DMS114 treated with DMSO at 0.1 percent for 48 hours (cell line): ENCODE results near the gene MYADM.
"Not testable (repeated sequence)": the region's sequence is repeated elsewhere in the genome, so short reads cannot be mapped to it uniquely, and the experiment has no call there.

ENCODE experiments used
- DNase-seq: peaks from one replicate; lab custom pipeline; 2025; ENCODE audit not compliant: unreplicated experiment; lab: John Stamatoyannopoulos, UW

The MYADM gene

DNA sequence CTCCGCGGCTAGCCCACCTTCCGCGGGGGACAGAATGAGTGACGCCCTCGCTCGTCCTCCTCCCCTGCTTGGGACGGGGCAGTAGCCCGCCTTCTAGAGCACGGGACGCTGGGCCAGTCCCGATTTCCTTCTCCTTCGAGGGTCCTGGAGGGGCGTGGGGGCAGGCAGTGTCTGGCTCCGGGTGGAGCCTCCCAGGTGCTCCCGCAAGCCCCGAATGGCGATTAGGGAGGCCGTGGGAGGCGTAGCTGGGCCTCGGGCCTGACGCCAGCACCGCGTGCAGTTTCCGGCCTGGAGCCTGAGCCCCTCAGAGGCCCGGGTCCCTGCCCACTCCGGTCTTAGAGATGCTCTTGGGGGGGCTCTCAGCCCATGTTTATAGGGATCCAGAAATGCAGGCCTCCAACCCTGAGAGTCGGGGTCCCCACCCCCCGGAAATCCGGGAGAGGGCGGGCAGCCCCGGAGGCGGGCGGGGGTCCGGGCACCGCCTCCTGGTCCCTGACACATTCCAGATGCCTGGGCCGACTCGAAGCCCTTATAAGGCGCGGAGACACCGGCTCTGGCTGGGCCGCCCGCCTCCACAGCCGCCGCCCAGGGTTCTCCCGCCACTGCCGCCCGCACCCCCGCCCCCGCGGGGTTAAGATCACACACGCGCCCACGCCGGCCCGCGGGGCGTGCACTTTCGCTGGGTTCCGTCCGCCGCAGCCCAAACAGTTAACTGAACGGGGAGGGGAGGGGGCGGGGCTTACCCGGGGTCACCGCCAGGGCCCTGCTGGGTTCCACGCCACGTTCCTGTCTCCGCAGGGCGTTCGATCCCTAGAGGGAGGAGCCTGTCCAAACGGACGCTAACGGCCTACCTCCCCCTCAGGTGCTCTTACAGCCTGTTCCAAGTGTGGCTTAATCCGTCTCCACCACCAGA, 1.5 kb downstream of the MYADM start:
- DNase-seq: peak; percentile 65

DNA sequence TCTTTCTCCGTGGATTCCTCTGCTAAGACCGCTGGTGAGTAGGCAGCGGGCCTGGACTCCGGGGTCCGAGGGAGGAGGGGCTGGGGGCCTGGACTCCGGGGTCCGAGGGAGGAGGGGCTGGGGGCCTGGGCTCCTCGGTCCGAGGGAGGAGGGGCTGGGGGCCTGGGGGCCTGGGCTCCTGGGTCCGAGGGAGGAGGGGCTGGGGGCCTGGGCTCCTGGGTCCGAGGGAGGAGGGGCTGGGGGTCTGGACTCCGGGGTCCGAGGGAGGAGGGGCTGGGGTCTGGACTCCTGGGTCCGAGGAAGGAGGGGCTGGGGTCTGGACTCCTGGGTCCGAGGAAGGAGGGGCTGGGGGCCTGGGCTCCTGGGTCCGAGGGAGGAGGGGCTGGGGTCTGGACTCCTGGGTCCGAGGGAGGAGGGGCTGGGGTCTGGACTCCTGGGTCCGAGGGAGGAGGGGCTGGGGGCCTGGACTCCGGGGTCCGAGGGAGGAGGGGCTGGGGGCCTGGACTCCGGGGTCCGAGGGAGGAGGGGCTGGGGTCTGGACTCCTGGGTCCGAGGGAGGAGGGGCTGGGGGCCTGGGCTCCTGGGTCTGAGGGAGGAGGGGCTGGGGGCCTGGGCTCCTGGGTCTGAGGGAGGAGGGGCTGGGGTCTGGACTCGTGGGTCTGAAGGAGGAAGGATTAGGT, 2.3 kb downstream of the MYADM start:
- not testable (repeated sequence) for DNase-seq

GRCh38 chr19:53870485-53870844, 2.8 kb downstream of the MYADM start:
- peak; percentile 17 for DNase-seq

DNA sequence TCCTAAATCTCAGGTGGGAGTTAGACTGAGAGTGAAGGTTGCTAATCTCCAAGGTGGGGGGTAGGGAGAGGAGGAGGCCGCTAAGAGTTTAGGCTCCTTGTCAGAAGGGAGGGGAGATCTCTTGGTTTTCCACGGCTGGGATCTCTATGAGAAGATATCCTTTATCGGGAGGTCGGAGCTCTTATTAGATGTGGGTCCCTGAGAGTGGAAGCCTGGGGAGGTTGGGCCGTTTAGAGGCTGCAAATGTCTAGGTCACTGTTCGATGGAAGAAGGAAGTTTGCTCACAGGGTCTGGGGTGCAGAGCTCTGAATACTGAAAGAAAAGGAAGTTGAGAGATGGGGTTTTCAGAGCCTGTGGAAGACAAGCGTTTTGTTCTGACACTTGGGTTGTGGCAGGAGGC, 3.8 kb downstream of the MYADM start:
- DNase-seq: no peak

- DNase-seq: no peak
Measured at GRCh38 chr19:53872762-53873161, 5.1 kb downstream of the MYADM start.

DNA sequence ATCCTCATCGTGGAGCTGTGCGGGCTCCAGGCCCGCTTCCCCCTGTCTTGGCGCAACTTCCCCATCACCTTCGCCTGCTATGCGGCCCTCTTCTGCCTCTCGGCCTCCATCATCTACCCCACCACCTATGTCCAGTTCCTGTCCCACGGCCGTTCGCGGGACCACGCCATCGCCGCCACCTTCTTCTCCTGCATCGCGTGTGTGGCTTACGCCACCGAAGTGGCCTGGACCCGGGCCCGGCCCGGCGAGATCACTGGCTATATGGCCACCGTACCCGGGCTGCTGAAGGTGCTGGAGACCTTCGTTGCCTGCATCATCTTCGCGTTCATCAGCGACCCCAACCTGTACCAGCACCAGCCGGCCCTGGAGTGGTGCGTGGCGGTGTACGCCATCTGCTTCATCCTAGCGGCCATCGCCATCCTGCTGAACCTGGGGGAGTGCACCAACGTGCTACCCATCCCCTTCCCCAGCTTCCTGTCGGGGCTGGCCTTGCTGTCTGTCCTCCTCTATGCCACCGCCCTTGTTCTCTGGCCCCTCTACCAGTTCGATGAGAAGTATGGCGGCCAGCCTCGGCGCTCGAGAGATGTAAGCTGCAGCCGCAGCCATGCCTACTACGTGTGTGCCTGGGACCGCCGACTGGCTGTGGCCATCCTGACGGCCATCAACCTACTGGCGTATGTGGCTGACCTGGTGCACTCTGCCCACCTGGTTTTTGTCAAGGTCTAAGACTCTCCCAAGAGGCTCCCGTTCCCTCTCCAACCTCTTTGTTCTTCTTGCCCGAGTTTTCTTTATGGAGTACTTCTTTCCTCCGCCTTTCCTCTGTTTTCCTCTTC, 6.3 kb downstream of the MYADM start:
- no peak for DNase-seq

DNA sequence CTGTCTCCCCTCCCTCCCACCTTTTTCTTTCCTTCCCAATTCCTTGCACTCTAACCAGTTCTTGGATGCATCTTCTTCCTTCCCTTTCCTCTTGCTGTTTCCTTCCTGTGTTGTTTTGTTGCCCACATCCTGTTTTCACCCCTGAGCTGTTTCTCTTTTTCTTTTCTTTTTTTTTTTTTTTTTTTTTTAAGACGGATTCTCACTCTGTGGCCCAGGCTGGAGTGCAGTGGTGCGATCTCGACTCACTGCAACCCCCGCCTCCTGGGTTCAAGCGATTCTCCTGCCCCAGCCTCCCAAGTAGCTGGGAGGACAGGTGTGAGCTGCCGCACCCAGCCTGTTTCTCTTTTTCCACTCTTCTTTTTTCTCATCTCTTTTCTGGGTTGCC, 6.9 kb downstream of the MYADM start:
- no peak for DNase-seq

DNA sequence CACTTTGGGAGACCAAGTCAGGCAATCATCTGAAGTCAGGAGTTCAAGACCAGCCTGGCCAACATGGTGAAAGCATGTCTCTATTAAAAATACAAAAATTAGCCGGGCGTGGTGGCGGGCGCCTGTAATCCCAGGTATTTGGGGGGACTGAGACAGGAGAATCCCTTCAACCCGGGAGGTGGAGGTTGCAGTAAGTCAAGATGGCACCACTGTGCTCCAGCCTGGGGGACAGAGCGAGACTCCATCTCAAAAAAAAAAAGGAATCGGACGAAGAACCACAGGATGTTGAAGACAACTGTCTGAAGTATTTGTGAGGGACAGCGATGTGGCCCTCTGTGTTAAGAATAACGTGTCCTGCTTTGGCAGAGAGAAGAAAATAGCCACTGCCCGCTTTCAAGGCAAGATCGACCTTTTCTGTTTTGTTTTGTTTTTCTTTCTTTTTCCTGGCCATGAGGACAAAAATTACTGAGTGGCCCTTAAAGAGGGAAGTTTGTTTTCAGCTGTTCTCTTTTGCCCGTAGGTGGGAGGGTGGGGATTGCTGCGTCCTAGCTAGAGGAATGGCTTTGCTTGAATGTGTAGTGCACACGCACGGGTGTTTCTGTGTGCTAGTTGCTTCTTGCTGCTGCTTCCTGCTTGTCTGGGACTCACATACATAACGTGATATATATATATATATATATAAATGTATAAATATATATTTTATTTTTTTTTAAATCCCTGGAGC, 8.1 kb downstream of the MYADM start:
- DNase-seq: no peak

DNA sequence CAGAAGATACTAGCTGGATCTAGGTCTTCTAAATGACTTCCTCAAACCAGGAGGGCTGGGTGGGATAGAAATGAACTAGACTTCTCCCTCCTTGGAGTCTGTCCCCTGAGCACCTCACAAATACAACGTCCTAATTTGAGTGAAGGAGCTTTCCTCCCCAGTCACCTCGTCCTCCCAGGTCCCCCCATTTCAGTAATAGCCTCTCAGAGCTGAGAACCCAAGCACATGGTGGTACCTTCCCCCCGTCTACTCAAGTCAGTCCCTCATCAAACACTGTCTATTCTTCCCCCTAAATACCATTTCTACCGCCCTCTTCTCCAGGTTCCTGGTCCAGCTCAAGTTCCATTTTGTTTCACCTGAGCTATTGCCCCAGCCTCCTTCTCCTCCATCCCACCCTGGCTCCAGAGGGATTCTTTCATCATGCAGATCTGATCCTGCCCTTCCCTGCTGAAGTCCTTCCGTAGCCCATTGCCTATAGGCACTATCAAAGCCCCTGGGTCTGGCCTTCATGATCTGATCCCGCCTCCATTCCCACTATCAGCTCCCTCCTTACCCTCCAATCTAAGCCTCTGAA, 9.1 kb downstream of the MYADM start:
- DNase-seq: no peak

DNA sequence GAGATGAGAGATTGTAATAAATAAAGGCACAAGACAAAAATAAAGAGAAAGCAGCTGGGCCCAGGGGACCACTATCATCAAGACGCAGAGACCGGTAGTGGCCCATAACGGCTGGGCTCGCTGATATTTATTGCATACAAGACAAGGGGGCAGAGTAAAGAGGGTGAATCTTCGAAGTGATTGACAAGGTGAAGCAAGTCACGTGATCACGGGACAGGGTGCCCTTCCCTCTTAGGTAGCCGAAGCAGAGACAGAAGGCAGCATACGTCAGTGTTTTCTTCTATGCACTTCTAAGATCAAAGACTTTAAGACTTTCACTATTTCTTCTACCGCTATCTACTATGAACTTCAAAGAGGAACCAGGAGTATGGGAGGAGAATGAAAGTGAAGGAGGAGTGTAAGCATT, 9.7 kb downstream of the MYADM start:
- no peak for DNase-seq

DNA sequence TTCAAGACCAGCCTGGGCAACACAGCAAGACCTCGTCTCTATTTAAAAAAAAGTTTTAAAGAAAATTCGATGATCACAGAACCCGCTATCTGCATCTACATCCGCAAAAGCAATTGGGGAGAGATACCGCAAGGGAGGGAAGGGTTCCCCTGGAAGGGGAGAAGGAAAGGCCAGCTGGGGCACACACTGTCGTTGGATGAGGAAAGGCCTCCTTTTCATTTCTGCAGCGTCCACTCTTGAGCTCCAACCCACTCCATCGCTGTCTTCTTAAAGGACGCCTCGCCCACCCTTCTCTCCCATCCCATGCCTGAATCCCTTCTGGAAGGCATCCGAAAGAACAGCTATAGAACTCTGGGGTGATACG, 11.1 kb downstream of the MYADM start:
- DNase-seq: no peak

- peak; percentile 91 for DNase-seq
Measured at GRCh38 chr19:53879140-53880081, 11.7 kb downstream of the MYADM start.

- DNase-seq: no peak
Measured at GRCh38 chr19:53880711-53881481, 13.2 kb downstream of the MYADM start.

DNA sequence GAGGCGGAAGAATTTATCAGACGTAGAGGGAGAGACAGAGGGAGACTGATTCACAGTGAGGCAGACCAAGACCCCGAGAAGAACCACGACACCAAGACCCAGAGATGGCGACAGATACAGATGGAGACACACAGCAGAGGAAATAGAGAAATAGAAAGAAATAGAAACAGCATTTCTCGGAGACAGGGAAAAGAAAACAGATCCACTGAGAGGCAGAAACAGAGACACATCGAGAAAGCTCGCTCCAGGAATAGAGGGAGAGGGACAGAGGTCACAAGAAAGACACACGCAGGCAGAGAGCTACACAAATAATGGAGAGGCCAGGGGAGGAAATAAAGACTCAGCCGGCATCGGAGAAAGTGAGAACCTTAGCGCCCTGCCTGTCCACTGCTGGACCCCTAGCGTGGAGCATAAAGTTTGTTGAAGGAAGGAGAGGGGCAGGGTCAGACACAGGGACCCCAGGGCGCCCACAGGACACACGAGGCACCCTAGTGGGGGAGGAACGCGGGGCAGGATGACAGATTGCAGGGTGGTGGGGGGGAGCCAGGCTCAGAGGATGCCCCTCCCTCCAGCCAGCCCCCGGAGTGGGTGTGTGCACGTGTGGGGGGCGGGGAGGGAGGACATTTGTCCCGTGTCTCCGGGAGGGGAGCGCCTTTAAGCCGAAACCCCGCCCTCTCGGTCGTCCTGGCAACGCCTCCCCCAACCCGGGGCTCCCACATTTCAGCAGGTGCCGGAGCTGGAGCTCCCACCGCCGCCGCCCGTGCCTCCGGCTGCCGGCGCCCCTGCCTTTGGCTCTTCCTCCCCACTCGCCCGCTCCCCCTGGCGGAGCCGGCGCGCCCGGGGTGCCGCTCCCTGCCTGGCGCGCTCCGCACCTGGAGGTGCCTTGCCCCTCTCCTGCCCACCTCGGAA, 14.1 kb downstream of the MYADM start, which contains the start of gene PRKCG:
PRKCG (plus strand) TSS at position 716 of the 909 bp plus-strand sequence. CDS start 298 bp downstream, outside the sequence.
- peak; percentile 49 for DNase-seq

DNA sequence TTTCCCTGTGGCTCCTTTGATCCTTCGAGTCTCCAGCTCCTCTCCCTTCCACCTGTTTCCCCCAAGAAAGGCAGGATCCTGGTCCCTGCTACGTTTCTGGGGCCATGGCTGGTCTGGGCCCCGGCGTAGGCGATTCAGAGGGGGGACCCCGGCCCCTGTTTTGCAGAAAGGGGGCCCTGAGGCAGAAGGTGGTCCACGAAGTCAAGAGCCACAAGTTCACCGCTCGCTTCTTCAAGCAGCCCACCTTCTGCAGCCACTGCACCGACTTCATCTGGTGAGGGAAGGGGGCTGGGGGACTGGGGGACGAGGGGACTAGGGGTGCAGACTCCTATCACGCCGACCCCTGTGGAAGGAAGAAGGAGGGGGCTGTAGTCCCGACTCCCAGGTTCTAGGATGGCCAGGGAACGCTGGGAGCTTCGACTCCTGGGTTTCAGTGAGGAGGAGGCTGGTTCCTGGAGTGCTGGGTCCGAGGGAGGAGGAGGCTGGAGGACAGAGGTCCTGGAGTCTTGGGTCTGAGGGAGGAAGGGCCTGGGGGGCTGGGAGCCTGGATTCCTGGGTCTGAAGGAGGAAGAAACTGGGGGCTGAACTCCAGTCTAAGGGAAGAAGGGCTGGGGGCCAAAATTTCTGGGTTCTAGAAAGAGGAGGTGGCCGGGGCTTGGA, 14.8 kb downstream of the MYADM start:
- no peak for DNase-seq

DNA sequence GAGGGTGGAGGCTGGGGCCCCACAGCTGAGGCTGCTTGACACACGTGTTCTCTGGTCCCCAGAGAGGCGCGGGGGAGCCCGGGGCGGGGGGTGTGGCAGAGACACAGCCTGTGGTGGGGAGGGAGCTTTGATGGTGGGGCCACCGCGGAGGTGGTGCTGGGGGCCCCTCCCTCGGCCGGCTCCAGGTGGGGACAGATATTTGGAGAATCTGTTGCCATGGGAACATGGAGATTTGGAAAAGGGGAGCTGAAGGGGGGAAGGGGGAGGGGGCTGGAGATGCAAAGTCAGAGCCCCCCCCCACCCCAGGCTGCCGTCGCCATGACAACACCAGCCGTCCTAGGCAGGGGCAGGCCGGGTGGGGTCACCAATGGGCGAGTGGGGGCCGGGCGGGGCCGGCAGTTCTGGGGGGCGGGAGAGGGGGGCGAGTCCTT, 15.6 kb downstream of the MYADM start:
- no peak for DNase-seq

DNA sequence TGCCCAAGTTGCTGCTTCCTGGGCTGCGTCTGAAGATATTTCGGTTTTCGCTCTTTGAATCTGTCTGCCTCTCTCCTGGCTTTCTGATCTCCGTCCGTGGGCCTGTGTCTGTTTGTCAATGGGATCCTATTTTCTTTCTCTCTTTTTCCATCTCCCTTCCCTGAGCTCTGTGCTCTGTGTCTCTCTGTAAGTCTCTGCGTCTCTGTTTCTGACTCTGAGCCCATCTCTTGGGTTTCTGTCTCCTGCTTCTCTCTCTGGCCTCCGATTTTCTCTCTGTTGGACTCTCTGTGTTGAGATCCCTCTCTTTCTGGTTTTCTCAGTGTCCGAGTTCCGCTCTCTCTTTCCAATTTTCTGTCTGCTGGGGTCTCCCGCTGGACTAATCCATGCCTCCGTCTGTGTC, 16.1 kb downstream of the MYADM start:
- DNase-seq: no peak
